ACHN (cell line): Measurements from ENCODE around the gene OCRL.

Experiments
- DNase-seq: peaks from one replicate; pipeline ENCODE4 v3.0.0-alpha.2; 2015
- in situ Hi-C: cut with HindIII; loops from 2 replicates; pipeline ENCODE4 v1.10.0; 2017; ENCODE audit warnings: low sequenced_read_pairs, low pct_ligation_motif_present, low pct_unique_long_range_greater_than_20kb

The OCRL gene

DNA sequence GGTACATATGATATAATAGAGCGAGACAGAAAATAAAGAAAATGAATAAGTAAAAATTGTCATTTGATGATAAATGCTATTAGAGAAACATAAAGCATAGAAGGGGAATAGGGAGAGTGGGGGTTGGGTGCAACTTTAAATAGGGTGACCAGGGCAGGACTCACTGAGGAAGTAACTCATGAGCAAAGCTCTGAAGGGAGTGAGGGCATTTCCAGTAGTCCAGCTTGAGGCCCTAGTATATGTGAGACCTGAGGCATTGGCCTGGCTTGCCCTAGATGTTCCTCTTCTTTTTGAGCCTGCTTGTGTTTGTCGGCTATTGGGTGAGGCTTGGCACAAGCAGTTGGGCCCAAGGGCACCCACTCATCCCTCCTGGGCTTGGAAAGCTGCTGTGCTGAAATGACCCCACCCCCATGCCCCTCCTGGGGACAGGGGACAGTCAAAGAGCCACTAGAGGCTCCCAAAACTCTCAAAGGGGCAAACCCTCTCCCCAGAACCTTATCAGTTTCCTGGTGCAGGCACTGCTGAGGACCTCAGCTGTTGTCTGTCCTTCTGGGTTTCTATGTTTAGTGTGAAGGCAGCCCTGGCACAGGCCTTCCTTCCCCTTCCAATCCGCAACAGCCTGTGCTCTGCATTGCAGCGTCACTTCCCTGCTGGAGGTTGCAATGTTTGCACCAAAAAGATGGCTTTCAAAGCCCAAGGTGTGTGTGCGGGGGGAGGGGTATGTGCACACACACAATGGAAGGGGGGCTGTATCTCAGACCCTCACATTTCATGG is 74.6 kb downstream of the OCRL start:
- no peak for DNase-seq
- in situ Hi-C loops, result no loop called here

DNA sequence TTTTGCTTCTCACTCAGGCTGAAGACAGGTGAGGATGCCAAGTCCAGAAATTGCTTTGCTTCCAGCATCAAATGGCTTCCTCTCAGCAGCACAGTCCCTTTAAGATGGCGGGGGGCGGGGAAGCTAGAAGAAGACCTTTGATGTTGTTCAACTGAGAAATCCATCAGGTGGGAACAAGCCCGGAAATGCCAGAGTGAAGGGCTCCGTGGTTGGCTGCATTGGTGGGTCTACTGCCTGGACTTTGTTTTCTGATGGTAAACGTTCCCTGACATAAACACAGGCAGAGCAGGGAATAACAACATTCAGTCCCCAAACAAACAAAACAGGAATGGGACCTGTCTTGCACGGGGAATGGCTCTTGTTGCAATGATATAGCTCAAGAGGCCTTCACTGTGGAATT is 77.4 kb downstream of the OCRL start:
- DNase-seq, result no peak
- in situ Hi-C loops, result no loop called here

DNA sequence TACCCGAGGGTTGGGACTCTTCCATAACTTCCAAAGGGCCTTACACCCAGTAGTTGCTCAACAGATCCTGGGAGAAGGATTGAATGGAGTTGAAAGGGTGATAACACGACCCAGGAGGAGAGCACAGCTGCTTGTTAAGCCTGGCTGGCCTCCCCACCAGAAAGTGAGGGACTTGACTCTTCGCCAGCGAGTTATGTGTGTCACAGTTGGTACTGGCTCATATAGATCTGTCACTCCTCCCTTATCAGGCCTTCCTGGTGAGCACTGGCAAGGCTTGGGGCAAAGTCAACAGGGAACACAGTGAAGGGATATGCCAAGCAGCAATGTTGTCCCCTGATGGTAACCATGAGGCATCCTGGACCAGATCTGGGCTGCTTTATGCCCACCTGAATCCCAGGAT is 78.9 kb downstream of the OCRL start:
- in situ Hi-C loops, result no loop called here
- no peak for DNase-seq

DNA sequence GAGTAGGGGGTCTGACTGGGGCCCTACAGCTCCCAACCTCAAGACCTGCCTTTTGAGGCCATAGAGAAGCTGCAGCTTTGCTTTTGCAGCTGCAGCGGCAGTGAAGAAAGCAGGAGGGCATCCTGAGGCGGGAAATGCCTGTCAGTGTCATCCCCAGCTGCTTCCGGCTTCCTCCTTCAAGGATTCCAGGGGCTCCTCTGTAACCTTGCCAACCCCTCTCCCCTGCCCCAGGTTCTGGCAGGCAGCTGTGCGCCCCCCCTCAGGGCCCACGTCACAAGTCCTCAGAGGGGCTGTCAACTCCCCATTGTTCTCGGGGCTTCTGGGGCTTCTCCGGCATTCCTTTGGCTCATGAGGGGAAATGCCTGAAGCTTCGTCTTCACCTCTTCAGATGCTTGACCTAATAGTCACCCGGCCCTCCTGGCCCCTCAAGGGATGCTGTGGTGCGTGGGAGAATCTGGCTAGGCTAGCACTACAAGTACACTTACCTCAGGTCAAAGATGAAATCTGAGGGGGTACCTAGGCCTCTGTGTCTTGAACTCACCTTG is 82.8 kb downstream of the OCRL start:
- no peak for DNase-seq
- in situ Hi-C loops, result no loop called here

DNA sequence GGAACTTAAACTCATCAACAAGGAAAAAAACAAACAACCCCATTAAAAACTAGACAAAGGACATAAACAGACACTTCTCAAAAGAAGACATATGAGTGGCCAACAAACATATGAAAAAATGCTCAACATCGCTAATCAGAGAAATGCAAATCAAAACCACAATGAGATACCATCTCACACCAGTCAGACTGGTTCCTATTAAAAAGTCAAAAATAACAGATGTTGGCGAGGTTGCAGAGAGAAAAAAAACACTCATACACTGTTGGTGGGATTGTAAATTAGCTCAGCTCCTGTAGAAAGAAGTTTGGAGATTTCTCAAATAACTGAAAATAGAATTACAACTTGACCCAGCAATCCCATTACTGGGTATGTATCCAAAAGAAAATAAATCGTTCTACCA is 86.0 kb downstream of the OCRL start:
- no peak for DNase-seq
- in situ Hi-C loops, result no loop called here

DNA sequence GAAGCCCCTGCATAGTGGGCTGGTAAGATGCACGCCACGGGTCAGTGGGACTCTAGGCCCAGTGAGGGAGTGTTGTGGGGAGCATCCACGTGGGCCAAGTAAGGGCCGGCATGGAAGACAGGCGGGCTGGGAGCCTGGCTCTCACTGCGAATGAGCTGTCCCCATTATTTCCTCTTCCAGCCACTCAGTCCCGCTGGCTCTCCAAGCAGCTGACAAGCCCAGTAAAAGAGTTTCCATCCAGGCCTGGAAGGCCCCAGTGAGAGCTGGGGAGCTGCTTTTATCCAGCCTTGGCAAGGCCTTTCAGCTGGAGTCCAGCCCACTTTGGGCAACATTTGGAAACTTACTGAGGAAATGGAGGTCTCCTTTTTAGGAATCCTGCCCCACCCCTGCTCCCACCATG is 89.8 kb downstream of the OCRL start:
- in situ Hi-C loops, result no loop called here
- no peak for DNase-seq

DNA sequence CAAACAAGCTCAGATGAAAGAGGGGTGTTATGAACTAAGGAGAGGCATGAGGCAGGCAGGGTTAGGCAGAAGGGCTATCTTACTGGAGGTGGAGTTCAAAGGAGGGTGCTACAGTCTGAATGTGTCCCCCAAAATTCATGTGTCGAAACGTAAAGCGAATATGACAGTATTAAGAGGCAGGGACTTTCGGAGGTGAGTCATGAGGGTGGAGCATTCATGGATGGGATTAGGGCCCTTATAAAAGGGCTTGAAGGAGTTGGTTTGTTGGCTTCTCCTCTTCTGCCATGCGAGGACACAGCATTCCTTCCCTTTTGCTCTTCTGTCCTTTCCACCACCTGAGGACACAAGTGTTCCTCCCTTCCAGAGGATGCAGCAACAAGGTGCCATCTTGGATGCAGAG is 91.8 kb downstream of the OCRL start:
- in situ Hi-C loops, result no loop called here
- DNase-seq, result no peak

DNA sequence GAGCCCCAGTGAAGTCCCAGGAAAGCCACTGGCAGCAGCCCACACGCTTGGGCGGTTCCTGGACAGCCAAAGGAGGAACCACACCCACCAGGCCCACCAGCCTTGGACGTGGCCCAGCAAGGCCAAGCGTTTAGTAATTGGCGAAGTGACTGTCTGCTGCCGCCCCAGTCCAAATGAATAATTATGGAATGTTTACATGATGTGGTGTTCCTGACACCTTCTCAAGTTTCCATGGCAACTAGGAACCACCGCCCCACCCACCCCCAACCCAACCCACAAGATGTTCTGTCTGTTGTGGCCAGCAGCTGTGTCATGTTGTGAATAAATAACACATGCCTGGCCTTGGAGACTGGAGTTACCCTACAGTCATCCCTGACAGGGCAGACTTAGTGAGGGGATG is 92.4 kb downstream of the OCRL start:
- in situ Hi-C loops, result no loop called here
- no peak for DNase-seq

DNA sequence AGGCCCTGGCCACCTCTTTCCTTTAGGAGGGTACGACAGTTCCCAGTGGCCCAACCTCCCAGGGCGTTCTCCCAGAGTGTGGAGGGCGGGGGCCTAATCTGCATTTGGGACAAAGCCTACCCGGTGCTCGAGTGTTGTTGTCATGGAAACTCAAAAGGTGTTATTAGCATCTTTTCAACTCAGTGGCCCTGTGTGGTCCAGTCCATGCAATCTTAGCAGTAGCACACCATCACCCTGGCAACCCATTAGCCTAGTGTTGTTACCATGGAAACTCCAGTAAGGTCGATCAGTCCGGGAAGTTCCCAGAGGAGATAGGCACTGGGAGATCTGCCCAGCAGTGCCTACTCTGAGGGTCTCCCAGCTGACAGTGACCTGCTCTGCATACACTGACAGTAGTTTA is 94.5 kb downstream of the OCRL start:
- in situ Hi-C loops, result no loop called here
- no peak for DNase-seq

DNA sequence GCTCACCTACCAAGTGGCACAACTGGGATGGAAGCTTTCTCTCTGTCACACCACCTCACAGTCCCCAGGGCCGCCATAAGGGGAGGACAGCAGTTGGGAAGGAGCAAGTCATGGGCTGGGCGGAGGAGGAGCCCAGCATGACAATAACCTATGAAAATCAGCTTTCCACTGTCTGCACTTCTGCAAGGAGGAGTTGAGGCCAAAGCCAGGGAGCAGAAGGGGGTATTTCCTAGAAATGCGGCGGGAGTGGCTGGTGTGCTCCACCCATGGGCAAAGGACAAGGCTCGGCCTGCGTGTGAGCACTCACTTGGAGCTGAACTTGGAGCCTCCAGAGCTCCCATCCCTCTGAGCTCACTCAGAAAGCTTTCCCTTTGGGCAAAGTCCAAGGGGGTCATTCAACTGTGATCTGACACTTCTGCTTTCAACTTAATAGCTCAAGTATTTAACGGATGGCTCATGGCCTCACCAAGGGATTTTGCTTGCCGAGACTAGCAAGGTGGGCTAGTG is 96.2 kb downstream of the OCRL start:
- in situ Hi-C loops, result no loop called here
- no peak for DNase-seq

DNA sequence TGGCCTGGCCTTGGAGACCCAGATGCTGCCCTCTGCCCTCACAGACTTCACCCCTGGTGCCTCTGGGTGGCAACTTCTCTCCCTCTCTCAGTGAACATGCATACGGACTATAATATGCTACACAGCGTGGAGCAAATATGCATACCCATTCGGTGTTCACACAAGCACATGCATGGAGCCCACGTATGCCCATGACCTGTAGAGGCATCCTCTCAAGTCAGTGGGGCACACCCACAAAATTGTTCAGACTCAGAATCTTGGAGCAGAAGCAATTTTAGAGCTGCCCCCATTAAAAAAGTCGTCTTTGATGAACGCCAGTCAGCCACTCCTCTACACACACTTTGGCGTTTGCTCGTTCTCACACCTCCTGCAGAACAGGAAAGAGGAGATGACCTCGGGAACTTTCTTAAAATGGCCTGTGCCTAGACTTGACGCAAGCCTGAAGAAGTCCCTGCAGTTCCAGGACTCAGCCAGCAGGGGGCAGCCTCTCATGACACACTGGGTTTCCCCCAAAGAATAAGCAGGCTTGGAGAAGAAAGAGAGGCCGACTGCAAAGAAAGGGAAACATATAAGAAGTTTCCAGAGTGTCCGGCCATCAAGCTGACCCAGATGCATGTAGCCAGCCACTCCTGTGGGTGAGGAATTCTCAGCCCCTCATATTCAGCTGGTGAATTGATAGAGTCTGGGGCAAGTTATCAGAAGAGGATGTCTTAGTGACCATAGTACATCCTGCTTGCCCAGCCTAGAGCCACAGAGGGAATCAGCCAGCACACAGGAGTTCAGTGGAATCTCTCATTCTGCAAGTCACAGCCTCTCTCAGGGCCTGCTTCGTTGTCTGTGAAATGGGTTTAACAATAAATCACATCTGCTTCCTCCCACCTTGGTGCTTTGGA is 97.4 kb downstream of the OCRL start:
- peak; percentile 41 for DNase-seq
- in situ Hi-C loops, result no loop called here

DNA sequence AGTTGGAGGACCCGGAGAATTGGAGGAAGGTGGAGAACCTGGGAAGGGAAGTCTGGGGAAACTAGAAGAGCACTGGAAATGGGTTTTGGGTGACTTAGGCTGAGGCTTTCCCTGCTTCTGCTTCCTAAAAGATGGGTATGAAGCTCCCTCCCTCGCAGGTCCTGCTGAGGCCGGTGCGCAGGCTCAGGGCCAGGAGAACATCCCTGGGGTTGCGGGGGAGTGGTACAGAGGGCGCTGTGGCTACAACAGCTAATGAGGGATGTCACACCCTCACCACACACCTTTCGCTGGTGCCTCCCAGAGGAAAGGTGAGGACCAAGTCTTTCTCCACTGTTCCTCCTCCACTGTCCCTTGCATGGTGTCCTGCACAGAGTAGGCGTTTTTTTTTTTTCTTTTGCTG is 98.9 kb downstream of the OCRL start:
- in situ Hi-C loops, result no loop called here
- no peak for DNase-seq

DNA sequence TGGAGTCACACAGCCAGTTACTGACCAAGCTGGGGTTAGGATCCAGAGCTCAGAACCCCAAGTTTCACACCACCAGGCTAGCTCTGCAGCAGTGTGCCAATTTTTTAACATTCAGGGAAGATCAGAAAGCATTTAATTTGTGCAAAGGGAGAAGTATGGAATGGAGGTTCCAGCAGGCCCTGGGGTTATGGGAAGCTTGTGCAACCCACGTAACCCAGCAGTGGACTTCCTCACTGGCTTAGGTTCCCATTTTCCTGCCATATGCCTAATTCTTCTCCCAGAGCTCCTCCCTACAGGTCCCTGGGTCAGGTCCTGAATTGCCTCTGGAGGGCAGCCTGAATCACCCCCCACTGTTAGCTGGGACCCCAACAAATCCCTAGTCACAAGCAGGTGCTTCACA is 100.7 kb downstream of the OCRL start:
- no peak for DNase-seq
- in situ Hi-C loops, result no loop called here

DNA sequence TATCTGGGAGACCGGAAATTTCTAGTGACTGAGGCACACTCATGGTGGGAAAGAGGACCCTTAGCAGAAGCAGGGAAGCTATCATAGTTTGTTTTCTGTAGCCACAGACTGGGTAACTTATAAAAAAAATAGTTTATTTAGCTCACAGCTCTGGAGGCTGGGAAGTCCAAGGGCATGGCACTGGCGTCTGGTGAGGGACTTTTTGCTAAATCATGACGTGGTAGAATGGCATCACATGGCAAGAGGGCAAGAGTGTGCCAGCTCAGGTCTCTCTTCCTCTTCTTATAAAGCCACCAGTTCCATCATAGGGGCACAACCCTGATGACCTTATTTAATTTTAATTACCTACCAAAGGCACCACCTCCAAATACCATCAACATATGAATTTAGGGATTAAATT is 101.4 kb downstream of the OCRL start:
- DNase-seq, result no peak
- in situ Hi-C loops, result no loop called here

DNA sequence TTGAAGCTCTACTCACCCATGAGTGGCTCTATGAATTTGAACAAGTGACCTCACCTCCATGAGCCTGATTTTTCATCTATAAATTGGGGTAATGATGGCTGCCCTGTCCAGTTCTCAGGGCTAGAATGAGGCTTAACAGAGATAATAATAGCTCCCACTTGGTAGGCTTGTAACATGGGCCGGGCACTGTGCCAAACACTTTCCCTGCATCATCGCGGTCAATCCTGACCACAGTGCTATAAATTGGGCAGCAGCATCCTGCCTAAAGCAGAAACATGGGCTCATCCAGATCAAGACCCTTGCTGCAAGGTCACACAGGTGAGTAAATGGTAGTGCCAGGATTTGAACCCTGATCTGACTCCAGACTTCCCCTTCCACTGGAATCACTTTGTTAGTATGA is 101.9 kb downstream of the OCRL start:
- DNase-seq, result peak; percentile 6
- in situ Hi-C loops, result no loop called here
